Activated naive CD4-positive, alpha-beta T cell treated with anti-CD3 and anti-CD28 coated beads, Interleukin-2, amount 50 U/mL, for 16 hours (primary cell): ENCODE results near the gene CCR3.

Experiments used
- DNase-seq: peaks from one replicate; pipeline ENCODE4 v3.0.0-alpha.2; 2020

CCR3 gene

GRCh38 chr3:46277476-46277875 is 35.2 kb downstream of the CCR3 start:
- no peak for DNase-seq

- DNase-seq: no peak
Observed at GRCh38 chr3:46278816-46279672, 36.8 kb downstream of the CCR3 start.

GRCh38 chr3:46280105-46280797 is 38.0 kb downstream of the CCR3 start:
- DNase-seq: peak; percentile 32

GRCh38 chr3:46281551-46281950 is 39.3 kb downstream of the CCR3 start:
- DNase-seq: no peak

GRCh38 chr3:46282041-46282440 is 39.8 kb downstream of the CCR3 start:
- no peak for DNase-seq

- no peak for DNase-seq
Observed at GRCh38 chr3:46282696-46283095, 40.4 kb downstream of the CCR3 start.

- DNase-seq: no peak
Observed at GRCh38 chr3:46283881-46284450, 41.7 kb downstream of the CCR3 start.

- no peak for DNase-seq
Observed at GRCh38 chr3:46284981-46285683, 42.9 kb downstream of the CCR3 start.

- no peak for DNase-seq
Observed at GRCh38 chr3:46285931-46286619, 43.8 kb downstream of the CCR3 start.

- DNase-seq: no peak
Observed at GRCh38 chr3:46286947-46287565, 44.8 kb downstream of the CCR3 start.

- no peak for DNase-seq
Observed at GRCh38 chr3:46289551-46289950, 47.3 kb downstream of the CCR3 start.

GRCh38 chr3:46289966-46290365 is 47.7 kb downstream of the CCR3 start:
- DNase-seq: no peak

- no peak for DNase-seq
Observed at GRCh38 chr3:46291046-46291445, 48.8 kb downstream of the CCR3 start.

GRCh38 chr3:46293035-46293724 is 50.9 kb downstream of the CCR3 start:
- no peak for DNase-seq

- DNase-seq: peak; percentile 76
Observed at GRCh38 chr3:46293991-46294833, 52.0 kb downstream of the CCR3 start.

- DNase-seq: no peak
Observed at GRCh38 chr3:46296826-46297225, 54.6 kb downstream of the CCR3 start.

GRCh38 chr3:46297658-46298423 is 55.6 kb downstream of the CCR3 start:
- no peak for DNase-seq

- DNase-seq: no peak
Observed at GRCh38 chr3:46298871-46299607, 56.8 kb downstream of the CCR3 start.
